Posterior vena cava (tissue), 2 donors: ENCODE measurements around the gene PSMD11. TPM values are rescaled to one million over a fixed set of nuclear protein-coding genes. Genes with fewer than 3 reads are reported as not detected.
"Not testable (repeated sequence)": the region's sequence is repeated elsewhere in the genome, so short reads cannot be mapped to it uniquely, and the experiment has no call there.

ENCODE experiments used
- DNase-seq: peaks from one replicate; pipeline ENCODE4 v3.0.0-alpha.2; 2020; ENCODE audit warnings: low spot score
- intact Hi-C, 2 donors: fragments of 100-400 bp; cut with DNase I; formaldehyde crosslinking; loops; one replicate each; pipeline versions ENCODE4 v1.14.1 to v1.14.2; 2022 to 2023
- total RNA-seq, 2 donors: library from RNA; stranded (reverse); fragmentation: NEBNext Ultra II Directional; extraction: Animal tissue kit (Norgen Biotek cat#: 25700); gene quantifications; one replicate each; pipeline ENCODE4 v1.2.1, GENCODE V29; 2021
- donor health status: DM: yes; HTN: yes; CAD: no.
- donor health status: DM: yes; HTN: yes; CAD: no.

Gene PSMD11
- total RNA-seq, 2 donors from 2014 or later: 50.1 to 57.0 TPM

DNA sequence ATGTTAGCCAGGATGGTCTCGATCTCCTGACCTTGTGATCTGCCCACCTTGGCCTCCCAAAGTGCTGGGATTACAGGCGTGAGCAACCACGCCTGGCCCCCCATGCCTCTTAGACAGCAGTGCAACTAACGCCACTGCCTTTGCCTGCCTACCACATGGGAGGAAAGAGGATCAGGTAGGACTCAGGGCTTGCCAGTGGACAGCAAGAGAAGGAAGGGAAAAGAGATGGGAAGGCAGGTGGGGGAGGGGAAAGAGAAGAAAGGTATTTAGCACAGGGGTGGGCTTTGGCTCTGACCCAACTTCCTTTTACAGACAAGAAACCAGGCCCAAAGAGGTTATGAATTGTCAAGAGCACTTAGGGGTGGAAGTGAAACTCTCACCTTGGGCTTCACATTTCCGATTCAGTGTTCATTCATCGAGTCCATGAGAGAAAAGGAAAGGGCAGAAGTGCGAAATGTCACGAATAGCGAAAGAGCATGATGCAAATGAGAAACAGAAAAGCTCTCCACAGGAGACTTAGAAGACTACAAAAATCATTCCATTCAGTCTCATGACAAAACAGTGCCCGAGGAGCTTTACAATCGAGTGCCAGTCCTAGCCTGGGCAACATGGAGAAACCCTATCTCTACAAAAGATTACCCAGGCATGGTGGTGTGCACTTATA is 78.8 kb downstream of the PSMD11 start:
- intact Hi-C loops: no loop called here
- DNase-seq: no peak

GRCh38 chr17:32523827-32524552 is 79.7 kb downstream of the PSMD11 start:
- intact Hi-C loops: no loop called here

DNA sequence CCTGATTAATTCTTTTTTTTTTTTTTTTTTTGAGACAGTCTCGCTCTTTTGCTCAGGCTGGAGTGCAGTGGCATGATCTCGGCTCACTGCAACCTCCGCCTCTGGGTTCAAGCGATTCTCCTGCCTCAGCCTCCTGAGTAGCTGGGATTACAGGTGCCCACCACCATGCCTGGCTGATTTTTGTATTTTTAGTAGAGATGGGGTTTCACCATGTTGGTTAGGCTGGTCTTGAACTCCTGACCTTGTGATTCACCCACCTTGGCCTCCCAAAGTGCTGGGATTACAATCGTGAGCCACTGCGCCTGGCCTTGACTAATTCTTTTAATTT is 80.2 kb downstream of the PSMD11 start:
- intact Hi-C loops, DNase-seq: not testable (repeated sequence)

More at GRCh38 chr17:32523827-32524552, 79.7 kb downstream of the PSMD11 start:
- DNase-seq: no peak

DNA sequence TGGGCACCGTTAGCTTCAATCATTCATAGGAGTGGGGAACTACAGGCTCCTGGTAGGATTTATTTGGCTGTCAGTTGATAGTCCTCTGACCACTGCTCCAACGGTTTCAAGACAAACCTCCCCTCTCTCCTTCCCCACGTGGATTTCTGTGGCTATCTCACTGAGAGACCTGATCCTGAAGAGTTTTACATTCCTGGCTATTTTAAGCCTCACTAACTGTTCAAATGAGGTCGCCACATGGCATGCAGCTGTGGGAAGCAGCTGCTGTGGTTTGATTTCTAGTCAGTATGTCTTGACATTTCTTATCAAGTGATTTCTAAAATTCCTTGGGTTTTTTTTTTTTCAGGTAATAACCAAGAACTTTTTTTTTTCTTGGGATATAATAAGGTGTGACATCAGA is 80.8 kb downstream of the PSMD11 start:
- intact Hi-C loops: no loop called here
- no peak for DNase-seq

DNA sequence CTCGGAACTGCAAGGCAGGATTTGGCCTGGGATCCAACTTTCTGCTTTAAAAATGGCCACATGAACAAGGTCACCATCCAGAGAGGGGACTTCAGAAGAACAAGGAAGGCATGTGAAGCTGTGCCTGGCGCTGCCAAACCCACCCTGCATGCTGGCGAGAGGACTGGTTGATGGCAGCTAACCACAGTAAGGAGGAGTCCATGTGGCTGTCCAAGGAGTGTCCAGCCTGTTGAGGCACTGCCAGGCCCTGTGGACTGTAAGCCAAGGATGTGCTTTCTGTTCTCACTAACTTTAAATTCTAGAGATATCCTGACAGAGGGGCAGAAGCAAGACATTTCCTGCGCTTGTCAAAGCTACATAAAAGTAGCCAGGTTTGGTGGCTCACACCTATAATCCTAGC is 82.8 kb downstream of the PSMD11 start:
- DNase-seq: no peak
- intact Hi-C loops: no loop called here

- intact Hi-C loops: no loop called here
- no peak for DNase-seq
Observed at GRCh38 chr17:32528825-32529224, 84.5 kb downstream of the PSMD11 start.

DNA sequence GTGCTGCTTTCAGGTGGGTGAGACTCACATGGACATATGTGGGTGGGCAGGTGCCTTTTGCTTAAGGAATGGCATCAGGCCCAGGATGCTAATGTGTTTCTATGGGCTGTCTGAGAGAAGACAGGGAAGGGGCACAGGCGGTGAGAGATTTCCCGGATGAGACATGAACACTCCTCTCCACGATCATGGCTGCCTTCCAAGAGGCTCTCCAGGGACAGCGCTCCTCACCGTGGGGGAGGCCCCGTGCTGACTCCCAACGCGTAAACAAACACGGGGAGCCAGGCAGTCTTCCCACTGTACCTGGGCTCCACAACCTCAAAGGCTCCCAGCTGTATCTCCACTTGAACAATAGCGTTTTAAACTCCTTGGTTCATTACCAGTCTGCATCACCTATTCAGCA is 85.3 kb downstream of the PSMD11 start:
- no peak for DNase-seq
- intact Hi-C loops: no loop called here

Other genes with a start within 250 kb of the PSMD11 start
- under 1 TPM in 1 of 2 donors, not detected in 1; 0.86 TPM for gene RHBDL3, start 178.7 kb upstream of the PSMD11 start, total RNA-seq
- gene C17orf75, start 102.3 kb upstream of the PSMD11 start, total RNA-seq: 10 to 100 TPM; 12.1 to 14.3 TPM
- 100 to 1,000 TPM; 113 TPM for gene ZNF207, start 94.4 kb upstream of the PSMD11 start, total RNA-seq
- 1 to 10 TPM in 1 of 2 donors, under 1 TPM in 1; 0.93 to 1.3 TPM for gene CDK5R1, start 42.5 kb downstream of the PSMD11 start, total RNA-seq